ENCODE data around the gene SLC24A3.

Gene SLC24A3

GRCh38 chr20:19568128-19568527 is 355.7 kb downstream of the SLC24A3 start:
- TF ChIP-seq CTCF (IDR thresholded peaks at IDR 0.05) (no peak), ZFX (IDR thresholded peaks at IDR 0.05; ENCODE audit: borderline replicate concordance) (no peak)
- H3K27ac ChIP-seq: no peak overlapping the region

- no peak for TF ChIP-seq CTCF (IDR thresholded peaks at IDR 0.05)
- no peak for TF ChIP-seq ZFX (IDR thresholded peaks at IDR 0.05; ENCODE audit: borderline replicate concordance)
These were observed 359.6 kb downstream of the SLC24A3 start for GRCh38 chr20:19571996-19572395.

GRCh38 chr20:19577692-19578091 is 365.2 kb downstream of the SLC24A3 start:
- no peak overlapping the region for H3K27ac ChIP-seq
- TF ChIP-seq ZFX (IDR thresholded peaks at IDR 0.05; ENCODE audit: borderline replicate concordance): no peak
- no peak for TF ChIP-seq CTCF (IDR thresholded peaks at IDR 0.05)

More at GRCh38 chr20:19571996-19572395, 359.6 kb downstream of the SLC24A3 start:
- H3K27ac ChIP-seq: no peak overlapping the region

DNA sequence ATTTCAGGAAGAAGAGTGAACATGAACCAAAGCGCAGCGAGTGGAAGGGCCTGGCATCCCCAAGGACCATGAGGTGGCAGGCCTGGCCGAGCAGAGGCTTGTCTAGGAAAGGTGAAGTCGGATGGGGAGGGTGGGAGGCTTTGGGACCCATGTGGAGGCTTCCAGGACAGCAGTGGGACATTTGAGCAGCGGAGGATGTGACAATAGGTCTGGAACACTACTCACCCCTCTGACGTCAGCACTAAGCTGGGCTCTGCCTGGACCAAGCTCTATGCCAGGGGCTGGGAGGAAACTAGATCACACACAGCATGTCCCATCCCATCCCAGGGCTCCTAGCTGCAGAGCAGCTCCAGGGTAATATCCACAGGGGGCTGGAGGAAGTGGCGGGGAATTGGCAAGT is 370.3 kb downstream of the SLC24A3 start:
- TF ChIP-seq ZFX (IDR thresholded peaks at IDR 0.05; ENCODE audit: borderline replicate concordance) (no peak), CTCF (IDR thresholded peaks at IDR 0.05) (no peak)
- H3K27ac ChIP-seq: no peak overlapping the region

DNA sequence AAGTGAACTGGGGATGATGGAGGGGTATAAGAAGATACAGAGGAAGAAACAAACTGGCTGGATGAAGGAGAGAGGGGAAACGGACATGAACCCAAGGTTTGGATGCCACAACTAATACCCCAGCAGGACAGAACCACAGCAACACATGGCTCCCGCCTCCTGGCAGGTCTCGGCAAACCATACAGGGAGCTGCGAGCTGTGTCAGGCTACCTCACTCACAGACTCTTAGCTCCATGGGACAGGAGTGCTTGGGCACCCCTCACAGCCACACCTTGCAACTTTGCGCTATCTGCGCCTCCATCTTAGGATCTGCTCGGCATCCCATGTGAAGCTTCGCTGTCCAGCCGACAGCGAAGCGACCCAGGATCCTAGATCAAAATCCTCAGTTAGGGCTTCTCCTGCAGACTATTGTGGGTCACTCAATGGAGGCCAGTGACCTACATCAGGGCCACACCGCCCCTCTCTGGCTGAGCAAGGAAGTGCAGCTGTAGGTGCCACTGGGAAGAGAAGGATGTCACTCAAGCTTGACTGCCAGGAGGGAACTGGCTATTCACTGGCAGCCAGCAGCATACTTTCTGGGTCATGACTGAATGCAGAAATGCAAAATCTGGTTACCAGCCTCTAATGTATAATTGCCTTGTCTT is 371.2 kb downstream of the SLC24A3 start:
- no peak for TF ChIP-seq ZFX (IDR thresholded peaks at IDR 0.05; ENCODE audit: borderline replicate concordance)
- peak; percentile 78 for TF ChIP-seq CTCF (IDR thresholded peaks at IDR 0.05)
- no peak overlapping the region for H3K27ac ChIP-seq

GRCh38 chr20:19588241-19588640 is 375.8 kb downstream of the SLC24A3 start:
- H3K27ac ChIP-seq: no peak overlapping the region
- no peak for TF ChIP-seq CTCF (IDR thresholded peaks at IDR 0.05)
- TF ChIP-seq ZFX (IDR thresholded peaks at IDR 0.05; ENCODE audit: borderline replicate concordance): no peak

DNA sequence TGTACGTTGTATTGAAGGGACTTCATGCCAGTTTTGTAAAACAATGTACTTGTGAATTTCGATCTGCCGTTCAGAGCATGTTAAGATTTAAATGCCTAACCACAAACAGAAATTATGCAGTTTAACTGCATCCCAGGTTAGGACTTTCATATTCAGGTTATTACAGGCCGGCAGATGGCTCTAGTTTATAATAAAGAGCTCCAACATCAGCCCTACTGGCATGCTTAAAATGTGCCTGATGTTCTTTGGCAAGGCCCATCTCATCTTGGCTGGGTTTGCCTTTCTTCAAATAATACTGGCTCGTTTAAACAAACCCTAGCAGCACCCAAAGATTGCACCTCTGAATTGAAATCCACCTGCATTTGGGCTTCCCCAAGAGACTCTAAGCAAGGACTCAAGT is 376.3 kb downstream of the SLC24A3 start:
- H3K27ac ChIP-seq: no peak overlapping the region
- no peak for TF ChIP-seq CTCF (IDR thresholded peaks at IDR 0.05)
- TF ChIP-seq ZFX (IDR thresholded peaks at IDR 0.05; ENCODE audit: borderline replicate concordance): no peak
